ENCODE measurements around the gene NDUFAB1. TPM values are rescaled to one million over a fixed set of nuclear protein-coding genes. Genes with fewer than 3 reads are reported as not detected.

NDUFAB1 gene
- total RNA-seq, 1 donor from 2014 or later: 66.7 TPM

DNA sequence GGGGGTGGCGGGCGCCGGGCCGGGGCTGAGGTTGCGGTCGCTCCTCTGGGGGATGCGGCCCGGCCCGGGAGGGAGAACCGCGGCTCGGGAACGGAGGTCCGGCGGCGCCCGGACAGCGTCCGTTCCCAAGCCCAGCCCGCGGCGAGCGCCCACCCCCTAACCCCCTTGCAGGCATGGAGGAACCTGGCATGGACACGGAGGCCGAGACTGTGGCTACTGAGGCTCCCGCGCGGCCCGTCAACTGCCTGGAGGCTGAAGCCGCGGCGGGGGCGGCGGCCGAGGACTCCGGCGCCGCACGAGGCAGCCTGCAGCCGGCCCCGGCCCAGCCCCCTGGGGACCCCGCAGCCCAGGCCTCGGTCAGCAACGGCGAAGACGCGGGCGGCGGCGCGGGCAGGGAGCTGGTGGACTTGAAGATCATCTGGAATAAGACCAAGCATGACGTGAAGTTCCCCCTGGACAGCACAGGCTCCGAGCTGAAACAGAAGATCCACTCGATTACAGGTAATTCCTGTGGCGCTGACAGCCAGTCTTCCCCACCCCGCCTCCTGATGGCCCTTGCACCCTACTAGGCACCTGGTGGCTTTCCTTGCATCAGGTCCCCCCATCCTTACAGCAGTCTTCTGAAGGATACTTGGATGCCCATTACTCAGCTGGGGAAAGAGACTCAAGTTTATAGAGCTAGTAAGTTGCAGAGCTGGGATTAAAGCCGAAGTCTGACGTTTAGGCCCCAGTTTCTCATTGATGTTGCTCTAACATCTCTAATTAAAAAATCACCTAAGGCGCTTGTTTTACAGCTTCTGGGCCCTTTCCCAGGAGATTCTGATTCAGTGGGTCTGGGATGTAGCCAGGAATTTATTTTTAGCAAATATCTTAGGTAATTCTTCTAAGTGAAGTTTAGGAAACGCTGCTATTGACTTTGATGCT lies 38.1 kb downstream of the NDUFAB1 start:
- Mint-ChIP-seq H3K36me3 (peaks cover 17% of the 10 kb centered on the region), H3K4me3 (peak overlapping the region; percentile 92), H3K9me3 (no peaks in the 10 kb centered on the region), H3K27me3 (ENCODE audit: low read depth) (no peaks in the 10 kb centered on the region), H3K27ac (peak overlapping the region; percentile 43), H3K4me1 (peaks cover 16% of the 10 kb centered on the region)
- DNase-seq (ENCODE audit: low spot score in 2 of 2, unreplicated experiment in 2 of 2): no peak
- TF ChIP-seq, protein P1, sequence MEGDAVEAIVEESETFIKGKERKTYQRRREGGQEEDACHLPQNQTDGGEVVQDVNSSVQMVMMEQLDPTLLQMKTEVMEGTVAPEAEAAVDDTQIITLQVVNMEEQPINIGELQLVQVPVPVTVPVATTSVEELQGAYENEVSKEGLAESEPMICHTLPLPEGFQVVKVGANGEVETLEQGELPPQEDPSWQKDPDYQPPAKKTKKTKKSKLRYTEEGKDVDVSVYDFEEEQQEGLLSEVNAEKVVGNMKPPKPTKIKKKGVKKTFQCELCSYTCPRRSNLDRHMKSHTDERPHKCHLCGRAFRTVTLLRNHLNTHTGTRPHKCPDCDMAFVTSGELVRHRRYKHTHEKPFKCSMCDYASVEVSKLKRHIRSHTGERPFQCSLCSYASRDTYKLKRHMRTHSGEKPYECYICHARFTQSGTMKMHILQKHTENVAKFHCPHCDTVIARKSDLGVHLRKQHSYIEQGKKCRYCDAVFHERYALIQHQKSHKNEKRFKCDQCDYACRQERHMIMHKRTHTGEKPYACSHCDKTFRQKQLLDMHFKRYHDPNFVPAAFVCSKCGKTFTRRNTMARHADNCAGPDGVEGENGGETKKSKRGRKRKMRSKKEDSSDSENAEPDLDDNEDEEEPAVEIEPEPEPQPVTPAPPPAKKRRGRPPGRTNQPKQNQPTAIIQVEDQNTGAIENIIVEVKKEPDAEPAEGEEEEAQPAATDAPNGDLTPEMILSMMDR (IDR thresholded peaks at IDR 0.05; ENCODE audit: unreplicated experiment): no peak

DNA sequence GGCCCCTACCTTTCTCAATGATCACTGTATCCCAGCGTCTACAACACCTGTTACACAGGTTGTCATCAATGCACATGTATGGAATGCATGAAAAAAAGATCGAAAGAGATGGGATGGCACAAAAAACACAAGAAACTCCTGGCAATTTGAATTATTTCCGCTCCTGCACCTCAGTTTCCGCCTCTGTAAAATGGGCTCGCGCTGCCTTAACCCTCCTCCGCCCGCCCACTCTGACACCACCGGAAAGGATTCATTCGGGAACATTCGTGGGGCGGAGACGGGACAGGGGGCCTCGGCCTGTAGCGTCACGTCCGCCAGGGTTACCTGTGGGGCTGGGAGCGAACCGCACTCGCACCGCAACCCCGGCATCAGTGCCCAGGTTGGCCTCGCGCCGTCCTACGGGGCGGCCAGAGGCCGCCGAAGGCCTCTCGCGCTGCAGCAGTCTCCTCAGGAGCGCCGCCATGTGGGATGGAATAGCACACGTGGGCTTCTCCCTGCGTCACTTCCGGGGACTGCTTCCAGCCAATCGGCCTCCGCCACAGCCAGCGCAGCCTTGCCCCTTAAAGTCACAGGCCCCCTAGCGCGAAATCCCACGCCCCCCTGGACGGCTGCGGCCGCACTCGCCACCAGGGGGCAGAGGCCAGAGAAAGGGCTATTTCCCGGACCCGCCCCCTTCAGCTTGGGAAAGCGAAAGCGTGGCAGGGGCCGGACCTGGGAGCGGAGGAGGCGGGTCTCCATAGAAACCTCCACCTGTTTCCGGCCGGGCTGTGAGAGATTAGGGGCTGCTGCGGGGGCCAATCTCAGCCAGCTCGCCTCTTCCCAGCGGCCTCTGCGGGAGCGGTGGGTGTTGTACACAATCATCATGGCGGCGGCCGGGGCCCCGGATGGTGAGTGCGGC lies 39.0 kb downstream of the NDUFAB1 start, which contains the start of the genes EARS2 and UBFD1:
EARS2 (minus strand) TSS at position 470 of the 898 bp plus-strand sequence; CDS start at position 463, 7 bp downstream.
UBFD1 (plus strand) TSS at position 847 of the 898 bp plus-strand sequence; CDS start at position 863, 16 bp downstream.
- Mint-ChIP-seq H3K27me3 (ENCODE audit: low read depth) (no peaks in the 10 kb centered on the region), H3K36me3 (peaks cover 12% of the 10 kb centered on the region)

DNA sequence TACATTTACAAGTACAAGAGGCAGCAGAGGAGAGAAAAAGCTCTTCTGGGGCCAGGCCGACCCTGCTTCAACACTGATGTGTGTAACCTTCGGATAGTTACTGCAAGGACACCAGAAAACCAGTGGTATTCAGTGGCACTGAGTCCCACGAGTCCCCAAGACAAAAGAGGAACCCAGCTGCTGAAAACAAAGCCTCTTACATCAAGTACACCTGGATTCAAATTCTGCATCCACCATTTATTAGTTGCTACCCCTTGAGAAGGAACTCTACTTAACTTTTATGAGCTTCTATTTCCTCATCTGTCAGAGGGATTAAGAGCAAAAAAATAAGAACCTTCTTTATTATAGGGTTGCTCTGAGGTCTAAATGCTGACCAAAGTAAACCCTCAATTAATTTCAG lies 41.6 kb downstream of the NDUFAB1 start:
- Mint-ChIP-seq H3K4me1 (peaks cover 13% of the 10 kb centered on the region), H3K36me3 (peaks cover 14% of the 10 kb centered on the region), H3K4me3 (no peak overlapping the region), H3K27ac (no peak overlapping the region), H3K27me3 (ENCODE audit: low read depth) (no peaks in the 10 kb centered on the region), H3K9me3 (no peaks in the 10 kb centered on the region)
- no peak for DNase-seq (ENCODE audit: low spot score in 2 of 2, unreplicated experiment in 2 of 2)
- TF ChIP-seq, protein P1 (IDR thresholded peaks at IDR 0.05; ENCODE audit: unreplicated experiment): no peak

More for the DNA sequence above, 39.0 kb downstream of the NDUFAB1 start, which contains the start of the genes EARS2 and UBFD1:
- no peaks in the 10 kb centered on the region for H3K9me3 Mint-ChIP-seq
- H3K4me3 Mint-ChIP-seq: peak within 1 kb of the TSS; percentile 92
- peak within 1 kb of the TSS; percentile 95 for H3K27ac Mint-ChIP-seq
- TF ChIP-seq, protein P1 (IDR thresholded peaks at IDR 0.05; ENCODE audit: unreplicated experiment): peak; percentile 94
- H3K4me1 Mint-ChIP-seq: peaks cover 16% of the 10 kb centered on the region
- DNase-seq (ENCODE audit: low spot score in 2 of 2, unreplicated experiment in 2 of 2): peak; percentile 98 to 99

DNA sequence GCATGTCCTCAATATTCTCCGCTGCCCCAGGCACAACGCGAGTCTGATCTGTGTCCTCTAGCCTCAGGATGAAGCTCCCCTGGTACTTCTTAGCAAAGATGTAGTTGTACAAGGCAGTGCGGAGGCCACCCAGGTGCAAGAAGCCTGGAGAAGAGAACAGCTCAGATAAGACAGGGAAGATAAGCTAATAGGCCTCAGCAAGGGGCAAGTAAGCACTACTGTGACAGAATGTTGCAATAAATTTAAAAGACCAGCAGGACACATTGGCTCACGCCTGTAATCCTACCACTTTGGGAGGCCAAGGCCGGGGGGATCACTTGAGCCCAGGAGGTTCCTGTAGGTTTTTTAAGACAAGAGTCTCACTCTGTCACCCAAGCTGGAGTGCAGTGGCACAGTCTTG lies 44.0 kb downstream of the NDUFAB1 start:
- no peak overlapping the region for H3K4me3 Mint-ChIP-seq
- peaks cover 6% of the 10 kb centered on the region for H3K4me1 Mint-ChIP-seq
- H3K36me3 Mint-ChIP-seq: peaks cover 23% of the 10 kb centered on the region
- TF ChIP-seq, protein P1 (IDR thresholded peaks at IDR 0.05; ENCODE audit: unreplicated experiment): no peak
- no peak overlapping the region for H3K27ac Mint-ChIP-seq
- no peak for DNase-seq (ENCODE audit: low spot score in 2 of 2, unreplicated experiment in 2 of 2)
- H3K27me3 Mint-ChIP-seq (ENCODE audit: low read depth): no peaks in the 10 kb centered on the region
- no peaks in the 10 kb centered on the region for H3K9me3 Mint-ChIP-seq

DNA sequence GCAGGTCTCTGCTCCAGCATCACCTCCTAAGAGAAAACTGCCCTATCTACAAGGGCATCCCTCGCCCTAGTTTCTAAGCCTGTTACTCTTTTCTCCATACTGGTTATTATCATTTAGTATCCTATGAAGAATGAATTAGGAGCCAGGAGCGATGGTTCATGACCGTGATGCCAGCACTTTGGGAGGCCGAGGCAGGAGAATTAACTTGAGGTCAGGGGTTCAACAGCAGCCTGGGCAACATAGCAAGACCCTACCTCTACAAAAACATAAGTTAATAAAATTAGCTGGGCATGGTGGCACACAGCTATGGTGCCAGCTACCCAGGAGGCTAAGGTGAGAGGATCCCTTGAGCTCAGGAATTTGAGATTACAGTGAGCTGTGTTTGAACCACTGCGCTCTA lies 46.2 kb downstream of the NDUFAB1 start:
- Mint-ChIP-seq H3K36me3 (peaks cover 27% of the 10 kb centered on the region), H3K27ac (no peak overlapping the region), H3K27me3 (ENCODE audit: low read depth) (no peaks in the 10 kb centered on the region), H3K9me3 (no peaks in the 10 kb centered on the region), H3K4me1 (no peaks in the 10 kb centered on the region), H3K4me3 (no peak overlapping the region)
- DNase-seq (ENCODE audit: low spot score in 2 of 2, unreplicated experiment in 2 of 2): no peak
- TF ChIP-seq, protein P1 (IDR thresholded peaks at IDR 0.05; ENCODE audit: unreplicated experiment): no peak

Measured in mesothelial cell of epicardium (in vitro differentiated cells).